Heart right ventricle (tissue), 16 donors: ENCODE data around the gene NR3C1. TPM values are rescaled to one million over a fixed set of nuclear protein-coding genes. Genes with fewer than 3 reads are reported as not detected.

ENCODE experiments used
- ATAC-seq, 8 donors: fragments of 200-7000 bp; cut with Tn5 transposase; one replicate each; pipeline ENCODE4 v1.9.1; 2020; ENCODE audit warnings: mild to moderate bottlenecking in 8 of 8, moderate library complexity in 8 of 8, moderate number of reproducible peaks in 1 of 8
- DNase-seq, 2 donors: peaks; one replicate each; pipeline ENCODE4 v3.0.0-alpha.2; 2020
- H3K27ac ChIP-seq, 10 donors: fragments of 200-600 bp; sonication (generic) in 2 of 10; one replicate each; pipeline versions ENCODE4 v1.5.0 to v1.8.0; 2020 to 2022; ENCODE audit warnings: mild to moderate bottlenecking in 3 of 10
- H3K27me3 ChIP-seq, 7 donors: fragments of 200-600 bp; one replicate each; pipeline ENCODE4 v1.8.0; 2021 to 2022; ENCODE audit warnings: mild to moderate bottlenecking in 2 of 7
- H3K36me3 ChIP-seq, 9 donors: fragments of 200-600 bp; sonication (generic) in 1 of 9; one replicate each; pipeline versions ENCODE4 v1.5.0 to v1.8.0; 2020 to 2022; ENCODE audit warnings: mild to moderate bottlenecking in 2 of 9
- H3K4me1 ChIP-seq, 9 donors: fragments of 200-600 bp; sonication (generic) in 1 of 9; one replicate each; pipeline versions ENCODE4 v1.5.0 to v1.8.0; 2020 to 2022; ENCODE audit warnings: mild to moderate bottlenecking in 4 of 9
- H3K4me3 ChIP-seq, 10 donors: fragments of 200-600 bp; sonication (generic) in 2 of 10; one replicate each; pipeline versions ENCODE4 v1.5.0 to v1.8.0; 2020 to 2022; ENCODE audit warnings: mild to moderate bottlenecking in 7 of 10, moderate library complexity in 2 of 10
- H3K9me3 ChIP-seq, 11 donors: fragments of 200-600 bp in 10 of 11; sonication (generic) in 2 of 11; one replicate each; pipeline versions ENCODE4 v1.5.0 to v1.8.0; 2013 to 2022; ENCODE audit warnings: mild to moderate bottlenecking in 2 of 11, control low read depth in 1 of 11, moderate library complexity in 1 of 11
- WGBS, 2 donors: extraction: QIAGEN DNeasy Blood & Tissue Kit; methylation state at CpG; one replicate each; pipeline ENCODE4 v1.1.7; 2013; ENCODE audit warnings: inconsistent platforms in 1 of 2; 5-methylcytosine and 5-hydroxymethylcytosine counted together
- intact Hi-C, 10 donors: fragments of 100-400 bp; cut with DNase I; formaldehyde crosslinking; loops; one replicate each; pipeline versions ENCODE4 v1.11.1 to v1.14.2; 2022
- polyA plus RNA-seq, 2 donors: library from polyadenylated mRNA; stranded (reverse); fragments of 200-250 nt; gene quantifications; one replicate each; pipeline ENCODE4 v1.2.3, GENCODE V29; 2013
- total RNA-seq, 10 donors: library from RNA; stranded (reverse); fragmentation: NEBNext Ultra II Directional in 3 of 10; extraction: Animal tissue kit (Norgen Biotek cat#: 25700) in 3 of 10; gene quantifications; one replicate each; pipeline versions ENCODE4 v1.2.1 to v1.2.4, GENCODE V29; 2021 to 2023
- TF ChIP-seq, protein P1 (sequence below), 9 donors: fragments of 200-600 bp; sonication (generic) in 2 of 9; IDR thresholded peaks; one replicate each; pipeline versions ENCODE4 v1.5.0 to v1.8.0; 2021 to 2022; ENCODE audit warnings: antibody characterized with exemption in 9 of 9, mild to moderate bottlenecking in 5 of 9, moderate library complexity in 1 of 9
- donor health status: Arrhythmogenic right ventricular cardiomyopathy.
- donor health status: ischemic (EF 13 %, LVEDD 7.1; RV severe dilation, severe dysfunction).
- donor health status: healthy with polysubstance abuse.
- donor health status: DM: no; HTN: yes; CAD: no.
- donor health status: DM: no; HTN: no; CAD: no.
- donor health status: ischemic (EF 25% LVEDD 6.9; RV normal size, moderate dysfunction).
- donor health status: ischemic (EF 25% LVEDD 5.7; RV mildly dilated, moderate dysfunction).
- donor health status: healthy.
- donor health status: DM: yes; HTN: yes; CAD: no.
- donor health status: Ischemic cardiomyopathy.
- donor health status: ischemic (EF 35%, LVEDD 5.7; RV mildly dilated, moderate dysfunction).
- donor health status: nonischemic (EF 11% LVEDD 7.7; RV severe dilation, severe dysfunction).
- donor health status: DM: yes; HTN: yes; CAD: no.
- donor health status: PGD.
- donor health status: ischemic (EF 29% LVEDD 5.4; RV normal size, mild dysfunction).
- donor health status: nonischemic (EF 23%, LVEDD 6.1; RV moderate dilation, normal function).

Gene NR3C1
- total and polyA plus RNA-seq, 12 donors = 11.0 to 62.3 (median 44.6) TPM

DNA sequence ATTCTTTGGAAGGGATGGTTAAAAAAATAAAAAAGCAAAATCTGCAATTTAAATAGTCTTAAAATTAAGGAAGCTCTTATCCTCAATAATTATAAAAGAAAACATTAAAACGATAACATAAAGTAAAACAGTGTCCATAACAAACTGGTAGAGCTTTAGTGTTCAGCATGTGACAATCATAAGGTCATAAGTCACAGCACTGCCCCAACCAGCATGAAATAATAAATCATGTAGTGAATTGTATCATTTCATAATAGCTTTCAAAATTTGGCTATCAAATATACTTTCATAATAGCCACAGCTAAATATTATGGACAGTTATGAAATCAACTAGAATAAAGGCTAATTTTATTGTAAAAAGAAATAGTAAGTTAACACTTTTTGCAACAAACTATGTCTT is 10.0 kb downstream of the NR3C1 start:
- TF ChIP-seq, protein P1, sequence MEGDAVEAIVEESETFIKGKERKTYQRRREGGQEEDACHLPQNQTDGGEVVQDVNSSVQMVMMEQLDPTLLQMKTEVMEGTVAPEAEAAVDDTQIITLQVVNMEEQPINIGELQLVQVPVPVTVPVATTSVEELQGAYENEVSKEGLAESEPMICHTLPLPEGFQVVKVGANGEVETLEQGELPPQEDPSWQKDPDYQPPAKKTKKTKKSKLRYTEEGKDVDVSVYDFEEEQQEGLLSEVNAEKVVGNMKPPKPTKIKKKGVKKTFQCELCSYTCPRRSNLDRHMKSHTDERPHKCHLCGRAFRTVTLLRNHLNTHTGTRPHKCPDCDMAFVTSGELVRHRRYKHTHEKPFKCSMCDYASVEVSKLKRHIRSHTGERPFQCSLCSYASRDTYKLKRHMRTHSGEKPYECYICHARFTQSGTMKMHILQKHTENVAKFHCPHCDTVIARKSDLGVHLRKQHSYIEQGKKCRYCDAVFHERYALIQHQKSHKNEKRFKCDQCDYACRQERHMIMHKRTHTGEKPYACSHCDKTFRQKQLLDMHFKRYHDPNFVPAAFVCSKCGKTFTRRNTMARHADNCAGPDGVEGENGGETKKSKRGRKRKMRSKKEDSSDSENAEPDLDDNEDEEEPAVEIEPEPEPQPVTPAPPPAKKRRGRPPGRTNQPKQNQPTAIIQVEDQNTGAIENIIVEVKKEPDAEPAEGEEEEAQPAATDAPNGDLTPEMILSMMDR (IDR thresholded peaks at IDR 0.05) = no peak
- H3K4me1 ChIP-seq = peaks cover 0 to 100% (median 94%) of the 10 kb centered on the region in 9 donors

DNA sequence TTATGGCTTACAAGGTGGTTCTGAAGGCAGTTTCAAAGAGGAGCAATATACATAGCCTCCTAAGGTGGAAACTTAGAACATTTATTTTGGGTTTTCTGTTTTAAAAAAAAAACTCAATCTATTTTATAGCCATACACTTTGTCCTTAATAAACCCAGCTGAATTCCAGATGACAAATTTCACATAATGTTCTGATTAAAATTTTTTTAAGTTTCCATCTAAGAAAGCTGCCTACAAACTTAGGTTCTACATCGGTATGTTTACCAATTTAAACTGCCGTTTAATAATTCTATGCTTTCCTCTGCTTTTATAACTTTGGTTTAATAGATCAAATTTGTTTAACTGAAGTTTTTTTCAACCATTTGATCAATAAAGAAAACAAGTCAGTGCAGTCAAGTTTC is 12.5 kb downstream of the NR3C1 start:
- Histone ChIP-seq H3K36me3 (peaks cover 0 to 25% (median 0%) of the 10 kb centered on the region in 9 donors), H3K4me1 (peaks cover 0 to 98% (median 90%) of the 10 kb centered on the region in 9 donors), H3K27me3 (no peaks in the 10 kb centered on the region), H3K4me3 (no peak overlapping the region), H3K9me3 (peaks cover 0 to 9% (median 0%) of the 10 kb centered on the region in 11 donors), H3K27ac (no peak overlapping the region)
- no peak for DNase-seq
- no peak for ATAC-seq
- intact Hi-C loops = loop anchor here in 5 of 10 donors (5.0 to 10.0 kb wide), 5 partner anchors 34 to 206 kb away; no protein-coding TSS in a partner anchor
- TF ChIP-seq, protein P1 (IDR thresholded peaks at IDR 0.05) = no peak
- WGBS, 2 donors = 77 to 81% methylated on average over 2 of the region's 2 CpGs

More for the DNA sequence above, 10.0 kb downstream of the NR3C1 start:
- no peak overlapping the region for H3K27ac ChIP-seq
- ATAC-seq (no peak), DNase-seq (no peak)
- peaks cover 0 to 11% (median 0%) of the 10 kb centered on the region in 9 donors for H3K36me3 ChIP-seq
- no peaks in the 10 kb centered on the region for H3K9me3 ChIP-seq
- WGBS, 2 donors = 49 to 60% methylated on average over 1 of the region's 1 CpG
- peak overlapping the region in 1 of 10 donors; percentile 2 for H3K4me3 ChIP-seq
- intact Hi-C loops = loop anchor here in 5 of 10 donors (5.0 to 10.0 kb wide), 5 partner anchors 36 to 209 kb away; no protein-coding TSS in a partner anchor
- no peaks in the 10 kb centered on the region for H3K27me3 ChIP-seq

DNA sequence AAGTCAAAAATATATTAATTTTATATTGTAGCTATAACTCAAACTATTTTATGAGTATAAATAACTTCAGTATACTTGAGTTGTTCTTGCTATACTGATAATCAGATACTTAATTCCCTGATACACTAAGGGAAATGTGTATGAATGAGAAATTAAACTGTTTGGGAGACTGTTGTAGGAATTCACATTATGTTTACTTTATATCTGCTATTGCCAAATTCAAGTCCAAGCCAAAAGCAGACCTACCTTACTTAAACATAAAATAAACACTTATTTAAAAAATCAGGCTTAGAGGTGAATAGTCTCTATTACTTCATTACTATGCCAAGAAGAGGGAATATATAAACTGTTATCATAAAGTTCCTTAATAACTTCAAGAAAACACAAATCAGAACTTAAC is 13.2 kb downstream of the NR3C1 start:
- Histone ChIP-seq H3K4me1 (peaks cover 0 to 92% (median 84%) of the 10 kb centered on the region in 9 donors), H3K4me3 (no peak overlapping the region), H3K27me3 (no peaks in the 10 kb centered on the region), H3K36me3 (peaks cover 0 to 32% (median under 1%) of the 10 kb centered on the region in 9 donors), H3K9me3 (peaks cover 0 to 16% (median 3%) of the 10 kb centered on the region in 11 donors), H3K27ac (no peak overlapping the region)
- TF ChIP-seq, protein P1 (IDR thresholded peaks at IDR 0.05) = no peak
- DNase-seq (no peak), ATAC-seq (no peak)
- intact Hi-C loops = loop anchor here in 5 of 10 donors (5.0 to 10.0 kb wide), 5 partner anchors 33 to 205 kb away; no protein-coding TSS in a partner anchor

DNA sequence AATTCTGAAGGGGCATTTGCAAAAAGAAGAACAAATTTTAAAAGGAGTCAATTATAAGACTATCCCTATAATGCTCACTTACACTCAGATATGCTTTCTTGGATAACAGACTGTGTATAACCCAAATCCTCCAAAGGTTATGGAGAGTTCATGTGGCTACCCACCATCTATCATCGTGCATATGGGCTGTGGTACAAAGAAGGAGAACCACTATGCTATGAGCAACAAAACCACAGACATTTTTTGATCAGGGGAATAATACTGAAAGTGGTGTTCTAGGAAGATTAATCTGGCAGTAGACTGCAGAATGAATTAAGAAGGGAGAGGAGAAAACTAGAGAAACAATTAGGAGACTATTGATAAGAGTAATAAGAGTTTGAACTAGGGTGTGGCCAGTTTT is 16.8 kb downstream of the NR3C1 start:
- peaks cover 0 to 55% (median 4%) of the 10 kb centered on the region in 9 donors for H3K36me3 ChIP-seq
- intact Hi-C loops = loop anchor here in 1 of 10 donors (10.0 kb wide), 1 partner anchor 462 kb away; no protein-coding TSS in a partner anchor
- TF ChIP-seq, protein P1 (IDR thresholded peaks at IDR 0.05) = no peak
- ATAC-seq (no peak), DNase-seq (no peak)
- H3K27me3 ChIP-seq = no peaks in the 10 kb centered on the region
- H3K27ac ChIP-seq = peak overlapping the region in 1 of 10 donors; percentile 2
- no peak overlapping the region for H3K4me3 ChIP-seq
- WGBS, 2 donors = 79 to 80% methylated on average over 1 of the region's 1 CpG
- peaks cover 0 to 30% (median 11%) of the 10 kb centered on the region in 11 donors for H3K9me3 ChIP-seq
- peaks cover 0 to 62% (median 53%) of the 10 kb centered on the region in 9 donors for H3K4me1 ChIP-seq
